ENCODE measurements around the gene AQP10.
"Not testable (repeated sequence)": the region's sequence is repeated elsewhere in the genome, so short reads cannot be mapped to it uniquely, and the experiment has no call there.

- not testable (repeated sequence) for TF ChIP-seq CTCF (conservative IDR thresholded peaks at IDR 0.05; ENCODE audit: low read length); EZH2phosphoT487 (IDR thresholded peaks at IDR 0.05; ENCODE audit: borderline replicate concordance, low read depth, low read length)
These were observed 679 bp downstream of the AQP10 start for GRCh38 chr1:154321609-154321934.
